ENCODE data around the gene DENND1B.
A peak's percentile ranks its signal among the peaks of the same experiment; 100 is the strongest.
"Not testable (repeated sequence)": the region's sequence is repeated elsewhere in the genome, so short reads cannot be mapped to it uniquely, and the experiment has no call there.

The DENND1B gene

GRCh38 chr1:197619008-197619640 lies 156.2 kb downstream of the DENND1B start:
- peak in 1 of 2 donors; percentile 27 for DNase-seq

DNA sequence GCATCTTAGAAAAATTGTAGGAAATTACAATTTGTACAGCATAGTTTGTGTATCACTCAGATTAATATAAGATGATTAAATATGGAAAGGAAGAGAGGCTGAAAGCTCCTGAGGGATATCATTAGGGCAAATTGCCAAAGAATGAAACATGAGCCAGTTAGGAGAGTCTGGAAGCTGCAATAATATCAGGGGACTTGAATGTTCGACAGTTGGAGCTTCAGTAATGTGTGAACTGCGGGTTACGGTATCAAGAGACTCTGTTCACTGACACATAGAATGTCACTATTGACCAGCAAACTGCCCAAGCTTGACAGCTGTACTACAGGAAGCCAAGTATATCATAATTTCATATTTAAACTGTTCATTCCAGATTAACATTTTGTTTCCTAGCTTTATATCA lies 157.2 kb downstream of the DENND1B start:
- DNase-seq: no peak

DNA sequence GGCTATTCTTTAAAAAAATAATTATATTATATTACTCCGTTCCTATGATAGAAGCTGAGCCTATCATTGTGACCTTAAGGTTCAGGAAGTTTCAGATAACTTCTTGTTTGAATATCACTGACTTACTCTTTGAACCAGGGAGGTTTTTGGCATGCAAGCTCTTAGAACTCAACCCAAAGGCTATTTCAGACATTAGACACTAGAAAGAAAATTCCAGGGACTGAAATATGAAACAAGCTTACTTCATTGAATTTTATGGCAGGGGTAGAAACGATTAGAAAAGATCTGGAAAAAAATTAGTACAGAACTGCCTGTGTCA lies 159.6 kb downstream of the DENND1B start:
- DNase-seq: no peak

DNA sequence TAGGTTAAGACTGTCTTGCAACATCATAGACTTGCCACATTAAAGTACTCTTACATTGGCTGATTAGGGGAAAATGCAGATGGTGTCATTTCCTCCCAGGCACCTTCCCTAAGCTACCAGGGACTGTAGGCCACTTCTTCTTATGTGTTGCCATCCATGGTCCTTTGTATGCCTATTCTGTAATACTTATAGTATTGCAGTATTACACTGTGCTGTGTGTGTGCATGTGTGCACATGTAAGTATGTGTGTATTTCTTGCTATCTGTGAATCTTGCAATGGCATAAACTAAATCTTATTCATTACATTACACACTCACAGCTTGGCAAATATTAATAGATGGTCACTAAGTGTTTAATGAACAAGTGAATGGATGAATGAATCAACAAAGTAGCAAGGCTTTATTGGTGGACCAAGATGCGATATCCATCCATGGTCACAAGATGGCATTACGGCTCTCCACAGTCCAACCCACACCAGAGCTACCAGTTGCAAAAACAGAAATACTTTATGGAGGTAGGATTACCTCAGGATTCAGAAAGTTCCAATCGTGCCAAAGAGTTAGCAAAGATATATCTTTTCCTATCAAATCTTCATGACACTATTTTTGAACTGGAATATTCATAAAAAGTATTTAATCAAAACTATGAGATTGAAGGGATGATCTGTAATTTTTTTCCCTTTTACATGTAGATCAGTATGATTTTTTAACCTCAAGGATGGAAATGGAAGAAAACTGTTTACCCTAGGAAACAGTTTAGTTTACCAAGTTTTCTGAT lies 160.2 kb downstream of the DENND1B start:
- peak in 1 of 2 donors; percentile 37 for DNase-seq

DNA sequence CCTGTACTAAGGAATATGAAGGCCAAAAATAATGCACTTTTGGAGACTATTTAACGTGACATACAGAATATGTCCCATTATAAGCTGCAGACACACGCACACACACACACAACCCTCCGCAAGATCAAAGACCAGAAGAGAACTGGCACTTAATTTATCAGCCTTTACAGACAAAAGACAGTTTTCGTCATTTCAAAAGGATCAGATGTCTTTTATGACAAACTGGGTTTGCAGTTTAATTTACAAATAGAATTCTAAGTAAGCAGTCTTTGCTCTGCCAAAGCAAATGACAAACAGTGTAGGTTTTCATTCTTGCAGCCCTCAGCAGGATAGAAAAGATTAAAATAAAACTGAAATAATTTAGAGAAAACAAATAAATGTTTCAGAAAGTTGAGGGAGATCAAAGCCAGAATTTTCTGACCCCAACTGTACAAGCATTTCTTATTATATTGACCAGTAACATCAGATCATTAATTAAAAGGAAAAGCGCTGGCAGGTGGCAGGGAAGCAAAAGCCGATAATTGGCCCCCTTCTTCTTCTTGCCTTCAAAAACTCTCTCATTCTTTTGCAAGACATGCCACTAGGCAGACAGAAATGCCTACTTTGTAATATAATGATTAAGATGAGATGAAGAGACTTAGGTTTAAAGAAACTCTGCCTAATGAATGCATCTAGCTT lies 169.0 kb downstream of the DENND1B start:
- no peak for DNase-seq

GRCh38 chr1:197604302-197604701 lies 171.0 kb downstream of the DENND1B start:
- DNase-seq: no peak

GRCh38 chr1:197600751-197601150 lies 174.5 kb downstream of the DENND1B start:
- no peak for DNase-seq

DNA sequence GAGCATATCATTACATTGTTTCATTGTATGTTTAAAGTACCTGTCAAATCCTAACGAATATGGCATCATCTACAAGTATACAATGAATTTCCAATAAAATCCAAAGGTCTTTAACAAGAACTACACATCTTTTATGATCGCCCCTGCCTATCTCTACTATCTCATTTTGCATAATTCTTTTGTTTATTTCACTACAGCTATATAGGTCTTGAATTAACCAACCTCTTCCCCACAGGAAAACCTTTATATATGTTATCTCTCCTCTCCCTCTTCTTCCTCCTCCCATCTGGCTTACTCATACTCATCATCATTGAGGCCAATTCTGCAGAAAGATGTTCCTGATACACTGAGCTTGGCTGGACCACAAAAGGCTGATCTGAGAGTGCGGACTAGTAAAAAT lies 175.5 kb downstream of the DENND1B start:
- DNase-seq: no peak

- DNase-seq: no peak
Observed at GRCh38 chr1:197598935-197599334, 176.3 kb downstream of the DENND1B start.

GRCh38 chr1:197595304-197595904 lies 179.9 kb downstream of the DENND1B start:
- no peak for DNase-seq

- no peak for DNase-seq
Observed at GRCh38 chr1:197590687-197591086, 184.6 kb downstream of the DENND1B start.

DNA sequence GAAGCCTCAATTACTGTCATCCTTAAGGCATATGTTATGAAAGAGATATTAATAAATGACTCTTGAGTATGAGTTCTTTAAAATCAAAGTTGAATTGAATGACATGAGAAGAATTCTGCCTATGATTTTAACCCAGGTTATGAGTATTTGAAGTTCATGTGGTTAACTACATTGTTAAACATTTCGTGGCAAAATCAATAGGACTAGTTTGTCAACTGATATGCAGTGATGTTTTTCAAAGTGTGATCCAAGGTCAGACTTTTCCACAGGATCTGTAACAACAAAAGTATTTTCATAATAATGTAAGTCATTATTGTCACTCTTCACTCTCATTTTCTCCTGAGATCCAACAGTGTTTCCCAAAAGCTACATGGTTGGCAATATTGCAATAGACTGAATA lies 189.5 kb downstream of the DENND1B start:
- no peak for DNase-seq

DNA sequence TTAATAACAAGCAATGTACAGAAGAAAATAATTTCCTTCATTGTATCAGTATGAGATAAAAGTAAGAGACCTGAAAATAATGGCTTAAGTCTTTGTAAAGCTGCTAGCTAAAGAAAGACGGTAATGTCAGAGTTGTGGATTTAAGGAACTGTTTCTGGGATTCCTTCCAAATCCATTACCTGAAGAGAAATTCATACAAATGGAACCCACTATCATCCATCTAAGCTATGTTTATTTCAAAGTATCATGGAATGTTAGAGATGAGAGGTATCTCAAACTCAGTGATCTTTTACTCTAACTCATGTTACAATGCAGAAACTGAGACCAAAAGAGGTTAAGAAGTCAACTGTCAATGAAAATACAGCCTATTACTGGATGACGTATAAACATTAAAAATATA lies 197.7 kb downstream of the DENND1B start:
- DNase-seq: no peak

DNA sequence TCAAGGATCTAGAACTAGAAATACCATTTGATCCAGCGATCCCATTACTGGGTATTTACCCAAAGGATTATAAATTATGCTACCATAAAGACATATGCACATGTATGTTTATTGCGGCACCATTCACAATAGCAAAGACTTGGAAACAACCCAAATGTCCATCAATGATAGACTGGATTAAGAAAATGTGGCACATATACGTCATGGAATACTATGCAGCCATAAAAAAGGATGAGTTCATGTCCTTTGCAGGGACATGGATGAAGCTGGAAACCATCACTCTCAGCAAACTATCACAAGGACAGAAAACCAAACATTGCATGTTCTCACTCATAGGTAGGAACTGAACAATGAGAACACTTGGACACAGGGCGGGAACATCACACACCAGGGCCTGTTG lies 199.7 kb downstream of the DENND1B start:
- DNase-seq: not testable (repeated sequence)

GRCh38 chr1:197572169-197572568 lies 203.1 kb downstream of the DENND1B start:
- no peak for DNase-seq

GRCh38 chr1:197567442-197567841 lies 207.8 kb downstream of the DENND1B start:
- no peak for DNase-seq

DNA sequence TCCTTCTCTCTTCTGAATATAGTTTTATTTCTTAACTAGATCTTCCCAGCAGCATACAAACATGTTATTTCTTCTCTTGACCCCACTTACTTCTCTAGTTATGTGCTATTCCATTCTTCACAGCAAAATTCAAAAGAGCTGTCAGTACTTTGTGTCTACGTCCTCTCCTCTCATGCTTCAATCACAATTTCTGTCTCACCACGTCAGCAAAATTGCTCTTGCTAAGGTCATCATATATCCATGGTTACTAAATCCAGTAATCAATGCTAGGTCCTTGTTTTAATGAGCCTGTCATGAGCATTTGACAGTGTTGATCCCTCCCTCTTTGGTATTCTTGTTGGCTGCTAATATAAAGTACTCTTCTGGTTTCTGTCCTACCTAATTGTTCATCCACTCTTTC lies 214.2 kb downstream of the DENND1B start:
- DNase-seq: no peak

DNA sequence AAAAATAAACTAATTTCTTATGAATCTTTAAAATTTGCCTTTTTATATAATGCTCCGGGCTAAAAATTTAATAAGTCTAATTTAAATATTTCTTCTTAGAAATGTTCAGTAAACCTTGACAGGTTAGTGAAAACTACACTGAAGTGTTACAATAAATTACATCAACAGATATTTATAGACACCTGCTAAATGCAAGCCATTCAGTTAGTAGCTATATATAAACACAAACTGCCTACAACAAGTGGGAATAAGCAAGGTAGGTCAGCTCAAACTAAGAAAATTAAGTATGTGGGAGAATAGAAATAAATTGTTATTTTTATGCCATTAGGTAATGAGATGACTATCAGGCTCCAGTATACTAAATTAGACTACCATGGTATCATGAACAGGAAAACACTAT lies 215.6 kb downstream of the DENND1B start:
- DNase-seq: no peak

DNA sequence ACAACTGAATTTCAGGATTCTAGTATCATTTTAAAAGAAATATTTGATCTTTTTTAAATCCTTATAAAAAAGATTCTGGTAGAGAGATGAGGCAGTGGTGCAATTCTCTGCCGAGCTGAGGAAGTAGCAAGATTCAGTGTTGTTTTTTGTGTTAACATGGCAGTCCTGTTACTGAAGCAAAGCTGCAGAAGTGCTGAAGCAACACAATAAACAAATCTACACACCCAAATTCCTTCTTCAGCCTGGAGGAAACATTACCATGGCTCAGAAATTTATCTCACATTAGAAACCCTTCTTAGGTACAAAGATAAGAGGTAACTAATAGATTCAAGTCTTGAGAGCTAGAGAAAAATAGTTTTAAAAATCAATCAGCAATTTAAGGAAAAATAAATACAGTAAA lies 216.0 kb downstream of the DENND1B start:
- DNase-seq: no peak

DNA sequence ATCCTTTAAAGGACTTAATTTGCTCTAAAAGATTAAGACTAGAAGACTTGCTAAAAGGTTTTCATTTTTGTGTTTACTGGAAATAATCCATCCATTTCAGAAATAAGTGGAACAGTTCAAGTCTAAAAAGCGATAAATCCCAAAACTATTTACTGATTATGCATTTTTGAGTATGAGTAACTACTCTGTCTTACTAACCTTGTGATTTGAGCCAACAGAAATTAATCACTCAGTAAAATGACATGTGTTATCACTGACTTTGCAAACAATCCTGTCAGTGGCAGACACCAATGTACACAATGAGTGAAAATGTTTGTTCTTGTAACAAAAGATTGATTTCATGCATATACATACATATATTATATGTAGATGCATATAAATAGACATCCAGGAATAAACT lies 218.0 kb downstream of the DENND1B start:
- no peak for DNase-seq

- DNase-seq: no peak
Observed at GRCh38 chr1:197553281-197553680, 222.0 kb downstream of the DENND1B start.

GRCh38 chr1:197546989-197547388 lies 228.3 kb downstream of the DENND1B start:
- no peak for DNase-seq

GRCh38 chr1:197544553-197544952 lies 230.7 kb downstream of the DENND1B start:
- no peak for DNase-seq

DNA sequence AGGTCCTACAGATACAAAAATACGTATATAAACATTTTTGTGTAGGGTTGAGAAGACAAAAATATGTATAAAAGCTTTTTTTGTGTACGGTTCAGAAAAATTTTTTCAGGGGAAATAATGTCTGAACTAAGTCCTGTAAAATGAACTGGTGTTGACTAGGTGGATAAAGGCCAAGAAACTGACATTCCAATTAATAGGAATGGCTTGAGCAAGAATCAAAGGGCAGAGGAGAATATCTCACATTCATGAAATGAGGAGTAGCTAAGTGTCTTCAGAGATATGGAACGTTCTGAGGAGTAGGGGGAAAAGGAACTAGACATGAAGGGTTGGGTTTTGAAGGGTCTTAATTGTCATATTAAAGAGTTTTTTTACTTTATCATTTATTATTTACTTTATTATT lies 231.2 kb downstream of the DENND1B start:
- no peak for DNase-seq

Data from CD4-positive, alpha-beta T cell treated with Interferon alpha-2 for 1 hour (primary cell).